ENCODE measurements around the gene GABPB1.
"Not testable (repeated sequence)": the region's sequence is repeated elsewhere in the genome, so short reads cannot be mapped to it uniquely, and the experiment has no call there.

Gene GABPB1

DNA sequence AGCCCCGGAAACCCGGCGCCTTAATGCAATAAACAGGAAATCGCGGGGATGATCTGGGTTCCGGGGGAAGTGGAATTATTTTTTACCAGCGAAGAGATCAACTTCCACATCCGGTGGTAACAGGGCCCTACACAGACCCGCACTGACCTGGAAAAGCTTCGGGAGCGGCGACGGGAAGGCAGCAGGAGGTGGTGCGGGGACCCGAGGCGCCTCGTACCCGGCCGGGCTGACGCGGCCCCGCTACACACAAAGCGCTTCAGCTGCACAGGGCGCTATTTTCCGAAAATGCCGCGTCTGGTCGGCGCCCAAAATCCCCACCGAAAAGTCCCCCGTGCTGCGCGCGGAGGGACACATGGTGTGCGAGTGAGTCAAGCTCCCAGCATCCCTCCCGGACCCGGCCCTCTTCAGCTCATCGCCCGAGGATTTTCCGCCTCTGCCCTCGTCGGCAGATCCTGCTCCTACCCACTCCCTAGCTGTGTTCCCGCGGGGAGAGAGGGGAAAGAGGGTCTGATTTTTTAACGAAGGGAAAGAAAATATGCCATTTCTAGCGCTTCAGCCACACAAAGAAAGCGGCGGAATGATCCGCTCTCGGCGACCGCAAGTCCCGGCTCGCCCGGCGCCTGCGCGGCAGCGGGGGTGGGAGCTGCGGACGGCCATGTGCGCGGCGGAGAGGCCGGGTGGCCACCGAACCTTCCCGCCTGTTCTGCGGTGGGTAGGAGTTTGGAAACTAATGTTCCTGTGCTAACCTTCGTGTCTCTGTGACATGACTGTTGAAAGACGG, at the start of gene GABPB1:
GABPB1 (minus strand) TSS at position 361 of the 781 bp plus-strand sequence. CDS start 45,400 bp downstream, outside the sequence.
- FAIRE-seq: no peak

GRCh38 chr15:50391561-50391960, 36.6 kb upstream of the GABPB1 start:
- FAIRE-seq: not testable (repeated sequence)

DNA sequence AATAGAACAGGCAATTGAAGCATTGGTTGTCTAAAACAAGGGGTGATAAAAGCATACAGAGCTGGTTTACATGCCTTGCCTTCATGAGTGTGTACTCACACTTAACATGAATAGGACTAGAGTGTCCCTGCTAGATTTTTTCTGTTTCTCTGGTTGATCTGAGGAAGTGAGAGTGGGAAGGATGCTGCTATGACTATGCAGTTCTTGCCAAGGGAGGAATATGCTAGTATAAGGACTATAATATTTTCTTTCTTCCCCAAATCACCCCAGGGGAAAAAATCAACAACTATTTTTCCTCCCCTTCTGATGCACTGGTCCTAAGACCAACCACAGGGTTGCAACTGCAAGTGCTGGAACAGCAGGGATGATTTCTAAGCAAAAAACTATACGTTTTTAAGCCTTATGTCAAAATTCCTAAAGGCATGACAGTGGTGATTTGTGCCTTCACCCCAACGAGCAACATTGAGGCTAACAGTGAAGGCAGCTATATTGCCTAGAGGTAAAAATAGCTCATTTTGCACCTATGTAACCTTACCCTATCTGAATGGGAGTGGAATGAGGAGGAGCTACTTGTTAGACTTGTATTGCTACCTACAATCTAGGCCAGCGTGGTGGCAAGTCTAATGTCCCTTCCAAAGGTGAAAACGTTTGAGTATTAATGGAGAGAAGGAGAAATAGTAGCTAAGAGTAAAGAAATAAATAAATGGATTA, 35.7 kb upstream of the GABPB1 start:
- FAIRE-seq: no peak

DNA sequence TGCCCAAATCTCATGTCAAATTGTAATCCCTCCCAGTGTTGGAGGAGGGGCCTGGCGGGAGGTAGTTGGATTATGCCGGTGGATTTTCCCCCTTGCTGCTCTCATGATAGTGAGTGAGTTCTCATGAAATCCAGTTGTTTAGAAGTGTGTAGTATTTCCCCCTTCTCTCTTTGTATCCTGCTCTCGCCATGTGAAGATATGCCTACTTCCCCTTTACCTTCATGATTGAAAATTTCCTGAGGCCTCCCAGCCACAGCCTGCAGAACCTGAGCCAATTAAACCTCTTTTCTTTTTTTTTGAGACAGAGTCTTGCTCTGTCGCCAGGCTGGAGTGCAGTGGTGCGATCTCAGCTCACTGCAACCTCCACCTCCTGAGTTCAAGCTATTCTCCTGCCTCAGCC, 27.4 kb upstream of the GABPB1 start:
- FAIRE-seq: not testable (repeated sequence)

DNA sequence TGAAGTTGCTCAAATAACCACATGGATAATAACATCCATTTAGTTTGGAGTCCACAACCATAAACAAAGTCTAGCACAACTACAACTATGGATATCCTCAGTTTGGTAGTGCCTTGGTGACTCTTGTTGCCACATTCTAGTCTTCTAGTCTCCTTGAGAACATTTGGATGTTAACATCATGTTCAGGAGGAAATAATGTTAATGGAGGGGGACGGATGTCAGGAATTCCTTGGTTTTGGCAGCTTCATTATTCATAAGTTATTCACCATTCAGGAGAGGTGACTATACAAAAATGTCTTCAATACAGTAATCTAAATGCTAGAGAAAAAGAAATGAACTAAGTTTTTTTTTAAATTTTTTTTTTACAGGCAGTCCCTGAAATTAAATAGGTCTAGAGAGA, 26.4 kb upstream of the GABPB1 start:
- FAIRE-seq: no peak

- FAIRE-seq: no peak
These were observed 25.1 kb upstream of the GABPB1 start for GRCh38 chr15:50380089-50380488.

GRCh38 chr15:50379413-50379812, 24.4 kb upstream of the GABPB1 start:
- FAIRE-seq: not testable (repeated sequence)

DNA sequence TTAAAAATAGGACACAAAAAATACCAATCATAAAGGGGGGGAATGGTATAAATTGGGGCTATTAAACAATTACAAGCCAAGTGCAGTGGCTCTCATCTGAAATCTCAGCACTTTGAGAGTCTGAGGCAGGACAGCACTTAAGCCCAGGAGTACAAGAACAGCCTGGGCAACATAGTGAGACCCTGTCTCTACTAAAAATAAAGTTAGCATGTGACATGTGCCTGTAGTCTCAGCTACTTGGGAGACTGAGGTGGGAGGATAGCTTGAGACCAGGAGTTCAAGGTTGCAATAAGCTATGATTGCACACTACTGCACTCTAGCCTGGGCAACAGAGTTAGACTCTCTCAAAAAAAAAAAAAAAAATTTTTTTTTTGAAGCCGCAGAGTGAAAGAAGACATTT, 23.8 kb upstream of the GABPB1 start:
- no peak for FAIRE-seq

DNA sequence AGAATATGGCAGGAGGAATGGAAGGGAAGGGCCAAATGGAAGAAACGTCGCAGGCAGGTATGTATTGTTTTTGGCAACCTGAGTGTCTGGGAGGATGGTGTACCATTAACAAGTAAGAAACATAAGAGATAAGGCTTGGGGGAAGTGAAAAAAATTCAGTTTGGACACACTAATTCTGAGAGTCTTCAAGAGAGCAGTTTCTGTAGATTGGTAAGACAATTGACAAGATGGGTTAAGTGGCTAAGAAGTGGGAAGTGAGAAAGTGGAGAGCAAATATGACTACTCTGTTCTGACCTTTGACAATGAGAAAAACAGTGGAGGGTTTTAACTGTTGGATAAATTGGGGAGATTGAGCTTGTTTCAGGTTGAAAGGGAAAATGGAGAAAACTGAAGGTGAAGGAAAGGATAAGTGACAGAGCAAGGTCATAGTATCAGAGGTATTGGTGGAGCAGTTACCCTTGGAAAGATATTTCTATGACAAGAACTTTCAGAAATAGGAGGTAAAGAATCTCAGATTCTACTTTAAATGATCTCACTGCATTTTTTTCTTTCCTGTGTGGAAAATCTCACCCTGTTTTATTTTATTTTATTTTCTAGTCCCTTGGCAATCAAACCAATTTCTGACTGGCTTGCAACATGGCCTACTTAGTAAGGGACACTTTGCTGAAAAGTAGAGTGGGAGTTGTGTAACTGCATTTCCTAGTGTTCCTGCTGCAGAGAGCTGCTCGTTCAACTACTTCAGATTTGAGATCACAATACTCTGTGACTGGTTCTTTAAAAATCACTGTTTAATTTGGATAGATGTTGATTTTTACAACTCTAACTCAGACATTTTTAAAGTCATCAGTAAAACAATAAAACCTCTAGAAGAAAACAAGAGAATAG, 23.1 kb upstream of the GABPB1 start:
- no peak for FAIRE-seq

- FAIRE-seq: not testable (repeated sequence)
These were observed 14.6 kb upstream of the GABPB1 start for GRCh38 chr15:50369564-50369963.

GRCh38 chr15:50365971-50366370, 11.0 kb upstream of the GABPB1 start:
- FAIRE-seq: no peak

- FAIRE-seq: no peak
These were observed 10.6 kb upstream of the GABPB1 start for GRCh38 chr15:50365570-50365969.

- no peak for FAIRE-seq
These were observed 8.6 kb upstream of the GABPB1 start for GRCh38 chr15:50363612-50364011.

- no peak for FAIRE-seq
These were observed 6.8 kb upstream of the GABPB1 start for GRCh38 chr15:50361756-50362155.

DNA sequence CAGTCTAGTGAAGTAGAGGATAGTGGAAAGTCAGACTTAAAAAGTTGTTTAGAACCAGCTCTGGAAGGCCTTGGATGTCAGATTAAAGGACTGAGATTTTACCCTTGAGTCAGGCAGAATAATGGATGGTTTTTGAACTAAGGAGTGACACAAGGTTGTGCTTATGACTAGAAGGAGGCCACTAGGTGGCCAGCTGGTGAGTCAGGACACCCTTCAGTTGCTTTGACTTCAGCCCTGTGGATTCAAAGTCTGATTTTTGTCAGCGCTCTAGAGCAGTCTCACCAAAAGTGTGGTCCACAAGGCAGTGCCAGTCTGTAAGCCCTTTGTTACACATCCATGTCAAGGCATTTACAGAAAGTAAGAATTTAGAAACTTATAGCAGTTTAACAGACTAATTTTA, 3.8 kb upstream of the GABPB1 start:
- no peak for FAIRE-seq

DNA sequence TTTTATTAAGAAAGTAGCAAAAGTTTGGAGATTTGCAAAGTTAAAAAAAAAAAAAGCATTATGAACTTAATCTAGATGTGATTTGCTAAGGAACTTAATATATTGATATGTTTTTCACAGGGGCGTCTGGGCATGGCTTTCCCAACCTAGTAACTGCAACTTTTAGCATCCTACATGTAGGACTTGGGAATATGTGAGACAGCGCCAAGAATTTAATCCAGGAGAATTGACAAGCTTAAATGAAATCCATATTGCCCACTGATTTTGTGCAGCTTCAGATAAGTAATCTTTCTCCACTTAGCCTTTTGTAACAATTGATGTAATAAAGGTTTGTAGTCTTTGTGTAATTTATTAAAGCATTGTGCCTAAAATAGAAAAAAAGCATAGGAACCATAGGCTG, 982 bp upstream of the GABPB1 start:
- no peak for FAIRE-seq

DNA sequence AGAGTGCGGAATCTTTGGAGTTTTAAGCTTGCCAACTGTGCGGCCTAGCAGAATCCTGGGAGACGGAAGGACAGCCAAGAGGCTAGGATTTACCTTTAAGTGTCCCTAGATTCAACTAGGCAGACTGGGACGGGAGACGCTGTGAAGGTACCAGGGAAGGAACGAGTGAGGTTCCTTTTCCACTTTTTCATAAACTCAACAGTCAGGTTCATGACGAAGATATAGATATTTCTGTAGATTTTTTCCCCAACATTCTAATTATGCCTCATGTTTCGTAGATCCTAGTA, 564 bp upstream of the GABPB1 start:
- FAIRE-seq: no peak

GRCh38 chr15:50353975-50354837, 792 bp downstream of the GABPB1 start:
- FAIRE-seq: no peak

DNA sequence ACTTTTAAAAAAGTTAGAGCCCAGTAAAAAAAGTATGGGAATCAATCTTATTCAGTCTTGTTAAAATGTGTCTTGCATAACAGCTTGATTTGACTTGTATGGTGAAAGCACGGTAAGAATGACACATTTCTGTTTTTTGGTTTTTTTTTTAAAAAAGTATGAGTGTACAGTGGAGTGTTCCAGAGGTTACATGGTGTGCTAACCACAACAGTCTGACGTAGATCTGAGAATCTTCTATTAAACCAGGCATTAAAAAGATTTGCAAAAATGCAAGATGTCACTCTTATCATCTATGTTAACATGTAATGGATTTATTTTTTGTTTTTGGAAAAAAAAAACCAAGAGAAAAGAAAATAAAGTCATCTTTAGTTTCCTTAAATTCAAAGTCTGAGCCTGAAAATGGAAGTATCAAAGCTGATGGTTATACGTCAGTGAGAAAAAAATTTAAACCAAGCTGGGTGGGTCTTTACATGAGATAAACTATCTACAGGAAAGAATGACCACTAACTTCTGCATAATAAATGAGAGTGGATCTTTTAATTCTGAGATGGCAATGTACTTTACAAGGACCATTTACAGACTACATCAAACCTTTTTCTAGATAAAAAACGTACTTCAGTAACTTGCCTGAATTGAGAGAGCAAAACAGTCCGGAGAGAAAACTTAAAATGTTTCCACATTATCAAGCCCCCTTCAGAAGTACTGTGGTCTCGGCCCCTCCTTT, 1.6 kb downstream of the GABPB1 start:
- no peak for FAIRE-seq

DNA sequence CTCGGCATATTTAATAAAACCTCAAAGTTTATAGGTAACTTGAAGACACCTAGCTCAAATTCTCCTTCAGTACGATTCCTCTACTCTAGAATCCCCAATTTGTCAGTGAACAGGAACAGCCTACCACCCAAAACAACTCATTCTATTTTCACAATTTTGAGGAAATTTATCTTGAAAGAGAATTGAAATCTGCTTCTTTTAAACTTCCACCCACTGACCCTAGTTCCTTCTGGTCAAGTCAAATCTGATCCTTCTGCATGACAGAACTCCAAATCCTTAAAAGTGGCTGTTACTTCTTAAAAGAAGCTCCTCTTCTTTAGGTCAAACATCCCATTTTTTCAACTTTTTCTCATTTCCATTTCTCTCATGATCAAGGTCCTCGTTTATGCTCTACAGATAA, 4.4 kb downstream of the GABPB1 start:
- FAIRE-seq: no peak

GRCh38 chr15:50345298-50345697, 9.7 kb downstream of the GABPB1 start:
- FAIRE-seq: no peak

DNA sequence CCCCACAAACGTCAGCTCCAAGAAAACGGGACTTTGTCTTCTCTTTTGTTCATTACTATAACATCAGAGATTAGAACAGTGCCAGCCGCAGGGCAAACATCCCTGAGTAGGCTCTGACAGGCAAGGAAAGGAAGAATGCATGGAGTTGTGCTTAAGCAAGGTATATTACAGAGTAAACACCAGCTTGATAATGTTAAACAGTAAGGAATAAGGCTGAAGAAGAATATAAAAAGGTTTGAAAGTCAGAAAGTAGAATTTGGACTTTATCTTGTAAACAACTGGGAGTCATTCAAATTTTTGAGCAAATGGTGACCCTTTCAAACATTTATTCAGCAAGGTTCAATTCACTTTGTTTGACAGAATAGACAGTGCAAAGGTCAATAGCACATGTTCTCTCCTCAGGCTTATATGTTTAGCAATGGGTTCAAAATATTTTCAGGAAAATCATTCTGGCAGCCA, 11.0 kb downstream of the GABPB1 start:
- FAIRE-seq: no peak
